Left ventricle myocardium superior (tissue), 1 donor: ENCODE results near the gene ZSCAN5A. TPM values are rescaled to one million over a fixed set of nuclear protein-coding genes. Genes with fewer than 3 reads are reported as not detected.
"Not testable (repeated sequence)": the region's sequence is repeated elsewhere in the genome, so short reads cannot be mapped to it uniquely, and the experiment has no call there.

Experiments
- ATAC-seq: fragments of 200-7000 bp; cut with Tn5 transposase; one replicate; pipeline ENCODE4 v1.9.1; 2020; ENCODE audit warnings: mild to moderate bottlenecking, moderate library complexity
- DNase-seq: peaks from one replicate; pipeline ENCODE4 v3.0.0-alpha.2; 2020
- intact Hi-C: fragments of 100-400 bp; cut with micrococcal nuclease; formaldehyde crosslinking; loops from one replicate; pipeline ENCODE4 v1.11.0; 2022
- total RNA-seq: library from RNA; stranded (reverse); fragmentation: NEBNext Ultra II Directional; extraction: Animal tissue kit (Norgen Biotek cat#: 25700); gene quantifications from one replicate; pipeline ENCODE4 v1.2.1, GENCODE V29; 2021
- donor health status: DM: no; HTN: yes; CAD: no; lungs with severe emphysema.

ZSCAN5A gene
- total RNA-seq, 1 donor from 2014 or later = 18.4 TPM

DNA sequence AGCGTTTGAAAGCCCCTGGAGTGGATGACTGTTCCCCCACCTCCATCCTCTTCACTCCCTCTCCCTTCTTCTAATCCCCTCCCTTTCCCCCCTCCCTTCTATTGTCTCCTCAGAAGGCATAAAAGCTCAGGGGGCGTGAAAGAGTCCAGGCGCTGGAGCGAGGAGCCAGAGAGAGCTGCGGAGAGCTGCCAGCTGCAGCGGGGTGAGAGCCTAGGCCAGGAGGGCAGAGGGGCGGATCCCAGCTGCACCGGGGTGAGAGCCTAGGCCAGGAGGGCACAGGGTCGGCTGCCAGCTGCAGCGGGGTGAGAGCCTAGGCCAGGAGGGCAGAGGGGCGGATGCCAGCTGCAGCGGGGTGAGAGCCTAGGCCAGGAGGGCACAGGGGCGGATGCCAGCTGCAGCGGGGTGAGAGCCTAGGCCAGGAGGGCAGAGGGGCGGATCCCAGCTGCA, 138.8 kb downstream of the ZSCAN5A start, which contains the start of gene GALP:
TSS of gene GALP (plus strand) at position 148 of the 447 bp plus-strand sequence. CDS start 1,101 bp downstream, outside the sequence.
- DNase-seq, ATAC-seq: not testable (repeated sequence)

DNA sequence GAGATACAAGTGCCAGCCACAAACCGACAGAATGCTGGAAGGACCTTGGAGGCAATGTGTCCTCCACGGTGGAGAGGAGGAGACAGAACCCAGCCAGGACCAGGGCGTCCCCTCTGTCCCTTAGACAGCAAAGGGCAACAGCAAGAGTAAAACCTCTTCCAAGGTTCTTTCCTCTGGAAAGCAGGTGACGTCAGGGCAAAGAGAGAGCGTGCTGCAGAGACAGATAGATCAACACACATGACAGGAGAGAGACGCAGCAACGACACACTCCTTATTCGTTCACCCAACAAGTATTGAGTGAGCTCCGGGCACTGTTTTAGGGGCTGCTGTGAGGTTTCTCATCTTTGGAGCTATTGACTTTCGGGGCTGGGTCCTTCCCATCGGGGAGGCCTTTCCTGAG, 140.1 kb downstream of the ZSCAN5A start:
- ATAC-seq (no peak), DNase-seq (no peak)
- intact Hi-C loops = loop anchor here (5.0 kb wide), 1 partner anchor 97 kb away; no protein-coding TSS in a partner anchor

More for the DNA sequence above, 138.8 kb downstream of the ZSCAN5A start, which contains the start of gene GALP:
- intact Hi-C loops = not testable (repeated sequence)

GRCh38 chr19:56174086-56174485, 140.6 kb downstream of the ZSCAN5A start:
- intact Hi-C loops = loop anchor here (5.0 kb wide), 1 partner anchor 97 kb away; no protein-coding TSS in a partner anchor
- no peak for DNase-seq
- ATAC-seq = no peak

Other genes with a start within 250 kb of the ZSCAN5A start
- gene ZNF787, start 193.5 kb downstream of the ZSCAN5A start, total RNA-seq = 33.8 TPM
- gene ZNF444, start 173.6 kb downstream of the ZSCAN5A start, total RNA-seq = 23.9 TPM
- gene GALP, start 138.8 kb downstream of the ZSCAN5A start, total RNA-seq = not detected
- gene ZSCAN5B, start 117.1 kb downstream of the ZSCAN5A start, total RNA-seq = not detected
- gene ZSCAN5C, start 112.6 kb downstream of the ZSCAN5A start, total RNA-seq = not detected
- not detected for gene EDDM13, start 42.1 kb downstream of the ZSCAN5A start, total RNA-seq
- gene ZNF582, start 78.7 kb upstream of the ZSCAN5A start, total RNA-seq = 5.5 TPM
- 5.3 TPM for gene ZNF583, start 89.5 kb upstream of the ZSCAN5A start, total RNA-seq
- 5.6 TPM for gene ZNF667, start 162.5 kb upstream of the ZSCAN5A start, total RNA-seq
- gene ZNF471, start 193.0 kb upstream of the ZSCAN5A start, total RNA-seq = 7.6 TPM
- 4.9 TPM for gene ZFP28, start 224.1 kb upstream of the ZSCAN5A start, total RNA-seq